Adrenal gland (tissue), 5 donors: Measurements from ENCODE around the gene CYSRT1.

Experiments
- POLR2A ChIP-seq, 2 donors: fragments of 450-650 bp; IDR thresholded peaks; one replicate each; pipeline ENCODE4 v1.6.1; 2017; ENCODE audit warnings: antibody characterized with exemption in 2 of 2, mild to moderate bottlenecking in 2 of 2, moderate library complexity in 1 of 2
- TF ChIP-seq, protein P1 (sequence below), 6 experiments: fragments of 450-650 bp in 4 of 6; fragments of 200-600 bp in 2 of 6; sonication (generic) in 1 of 6; IDR thresholded peaks; 1 replicate in 5 of 6; 2 replicates in 1 of 6; pipeline versions ENCODE4 v1.5.1 to v1.8.0; 2016 to 2021; ENCODE audit warnings: antibody characterized with exemption in 6 of 6, mild to moderate bottlenecking in 2 of 6, moderate library complexity in 1 of 6
- donor health status: DM: no; HTN: no; CAD: no.

DNA sequence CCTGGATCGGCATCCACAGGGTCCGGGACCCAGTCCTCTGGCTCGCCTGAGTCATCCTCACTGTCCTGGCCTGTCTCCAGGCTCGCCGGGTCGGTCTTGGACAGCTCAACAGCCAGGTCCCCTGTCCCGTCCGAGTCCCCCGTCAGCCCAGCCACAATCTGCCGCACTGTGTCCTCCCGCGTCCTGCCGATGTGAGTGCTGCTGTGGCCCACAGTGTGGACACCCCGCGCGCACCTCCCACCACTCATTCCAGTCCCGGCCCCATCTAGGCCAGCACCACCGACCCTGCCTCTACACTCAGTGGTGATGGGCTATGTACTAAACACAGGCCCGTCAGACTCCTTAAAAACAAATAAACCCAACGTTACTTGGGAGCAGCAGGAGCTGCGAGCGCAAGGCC is 43.3 kb upstream of the CYSRT1 start:
- TF ChIP-seq, protein P1, sequence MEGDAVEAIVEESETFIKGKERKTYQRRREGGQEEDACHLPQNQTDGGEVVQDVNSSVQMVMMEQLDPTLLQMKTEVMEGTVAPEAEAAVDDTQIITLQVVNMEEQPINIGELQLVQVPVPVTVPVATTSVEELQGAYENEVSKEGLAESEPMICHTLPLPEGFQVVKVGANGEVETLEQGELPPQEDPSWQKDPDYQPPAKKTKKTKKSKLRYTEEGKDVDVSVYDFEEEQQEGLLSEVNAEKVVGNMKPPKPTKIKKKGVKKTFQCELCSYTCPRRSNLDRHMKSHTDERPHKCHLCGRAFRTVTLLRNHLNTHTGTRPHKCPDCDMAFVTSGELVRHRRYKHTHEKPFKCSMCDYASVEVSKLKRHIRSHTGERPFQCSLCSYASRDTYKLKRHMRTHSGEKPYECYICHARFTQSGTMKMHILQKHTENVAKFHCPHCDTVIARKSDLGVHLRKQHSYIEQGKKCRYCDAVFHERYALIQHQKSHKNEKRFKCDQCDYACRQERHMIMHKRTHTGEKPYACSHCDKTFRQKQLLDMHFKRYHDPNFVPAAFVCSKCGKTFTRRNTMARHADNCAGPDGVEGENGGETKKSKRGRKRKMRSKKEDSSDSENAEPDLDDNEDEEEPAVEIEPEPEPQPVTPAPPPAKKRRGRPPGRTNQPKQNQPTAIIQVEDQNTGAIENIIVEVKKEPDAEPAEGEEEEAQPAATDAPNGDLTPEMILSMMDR (IDR thresholded peaks at IDR 0.05), result no peak
- no peak for TF ChIP-seq POLR2A (IDR thresholded peaks at IDR 0.05)
